GM19397 (cell line): ENCODE data around the gene SLC35F3.
"Not testable (repeated sequence)": the region's sequence is repeated elsewhere in the genome, so short reads cannot be mapped to it uniquely, and the experiment has no call there.

Experiments used
- ATAC-seq: cut with Tn5 transposase; IDR thresholded peaks from one replicate; pipeline ENCODE4 v1.9.1; 2021; ENCODE audit warnings: mild to moderate bottlenecking, moderate library complexity; ENCODE audit not compliant: unreplicated experiment

The SLC35F3 gene

GRCh38 chr1:234135501-234135900 lies 231.0 kb downstream of the SLC35F3 start:
- no peak for ATAC-seq

- ATAC-seq: no peak
Measured at GRCh38 chr1:234136073-234136472, 231.6 kb downstream of the SLC35F3 start.

- no peak for ATAC-seq
Measured at GRCh38 chr1:234139966-234140365, 235.5 kb downstream of the SLC35F3 start.

- ATAC-seq: no peak
Measured at GRCh38 chr1:234140388-234140787, 235.9 kb downstream of the SLC35F3 start.

- no peak for ATAC-seq
Measured at GRCh38 chr1:234141006-234141405, 236.5 kb downstream of the SLC35F3 start.

- ATAC-seq: no peak
Measured at GRCh38 chr1:234143681-234144080, 239.2 kb downstream of the SLC35F3 start.

GRCh38 chr1:234144901-234145300 lies 240.4 kb downstream of the SLC35F3 start:
- no peak for ATAC-seq

GRCh38 chr1:234148350-234148749 lies 243.9 kb downstream of the SLC35F3 start:
- no peak for ATAC-seq

GRCh38 chr1:234148816-234149215 lies 244.3 kb downstream of the SLC35F3 start:
- no peak for ATAC-seq

GRCh38 chr1:234149217-234149616 lies 244.7 kb downstream of the SLC35F3 start:
- no peak for ATAC-seq

- no peak for ATAC-seq
Measured at GRCh38 chr1:234150892-234151291, 246.4 kb downstream of the SLC35F3 start.

- ATAC-seq: not testable (repeated sequence)
Measured at GRCh38 chr1:234152344-234152743, 247.9 kb downstream of the SLC35F3 start.

- ATAC-seq: no peak
Measured at GRCh38 chr1:234154320-234155251, 250.1 kb downstream of the SLC35F3 start.

GRCh38 chr1:234162661-234163060 lies 258.2 kb downstream of the SLC35F3 start:
- ATAC-seq: no peak

GRCh38 chr1:234163267-234163919 lies 258.9 kb downstream of the SLC35F3 start:
- no peak for ATAC-seq

GRCh38 chr1:234164098-234164709 lies 259.7 kb downstream of the SLC35F3 start:
- no peak for ATAC-seq

GRCh38 chr1:234168061-234168724 lies 263.7 kb downstream of the SLC35F3 start:
- no peak for ATAC-seq

GRCh38 chr1:234169161-234169849 lies 264.8 kb downstream of the SLC35F3 start:
- no peak for ATAC-seq

GRCh38 chr1:234170067-234170466 lies 265.6 kb downstream of the SLC35F3 start:
- ATAC-seq: no peak

- ATAC-seq: no peak
Measured at GRCh38 chr1:234170622-234171021, 266.1 kb downstream of the SLC35F3 start.

- no peak for ATAC-seq
Measured at GRCh38 chr1:234173968-234174367, 269.5 kb downstream of the SLC35F3 start.
